Sciatic nerve (tissue), 2 donors: ENCODE results near the gene FAM110A. TPM values are rescaled to one million over a fixed set of nuclear protein-coding genes. Genes with fewer than 3 reads are reported as not detected.
"Not testable (repeated sequence)": the region's sequence is repeated elsewhere in the genome, so short reads cannot be mapped to it uniquely, and the experiment has no call there.

Experiments used
- ATAC-seq: fragments of 200-7000 bp; cut with Tn5 transposase; one replicate; pipeline ENCODE4 v1.9.1; 2020; ENCODE audit warnings: mild to moderate bottlenecking, moderate library complexity
- DNase-seq: peaks from one replicate; pipeline ENCODE4 v3.0.0-alpha.2; 2020; ENCODE audit warnings: low spot score
- intact Hi-C: fragments of 100-400 bp; cut with DNase I; formaldehyde crosslinking; loops from one replicate; pipeline ENCODE4 v1.14.2; 2022
- total RNA-seq: library from RNA; stranded (reverse); fragmentation: NEBNext Ultra II Directional; extraction: Animal tissue kit (Norgen Biotek cat#: 25700); gene quantifications from one replicate; pipeline ENCODE4 v1.2.1, GENCODE V29; 2021
- donor health status: DM: no; HTN: no; CAD: no.
- donor health status: DM: no; HTN: no; CAD: no.

FAM110A gene
- total RNA-seq, 1 donor from 2014 or later: 4.2 TPM

DNA sequence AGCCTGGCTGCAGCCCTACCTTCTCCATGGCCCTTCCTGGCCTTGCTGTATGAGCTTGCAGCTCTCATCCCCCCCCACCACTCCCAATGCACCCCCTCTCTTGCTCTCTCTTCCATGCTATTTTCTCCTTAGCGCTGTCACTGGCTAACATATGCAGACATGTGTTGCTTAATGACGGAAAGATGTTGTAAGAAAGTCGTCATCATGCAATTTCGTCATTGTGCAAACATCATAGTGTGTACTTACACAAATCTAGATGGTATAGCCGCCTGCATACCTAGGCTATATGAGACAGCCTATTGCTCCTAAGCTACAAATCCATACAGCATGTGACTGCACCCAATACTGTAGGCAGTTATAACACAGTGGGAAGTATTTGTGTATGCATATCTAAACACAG is 55.6 kb downstream of the FAM110A start:
- intact Hi-C loops: no loop called here

GRCh38 chr20:889932-890463 is 56.5 kb downstream of the FAM110A start:
- intact Hi-C loops: no loop called here
- no peak for DNase-seq
- ATAC-seq: no peak

More for the DNA sequence above, 55.6 kb downstream of the FAM110A start:
- DNase-seq (no peak), ATAC-seq (no peak)

DNA sequence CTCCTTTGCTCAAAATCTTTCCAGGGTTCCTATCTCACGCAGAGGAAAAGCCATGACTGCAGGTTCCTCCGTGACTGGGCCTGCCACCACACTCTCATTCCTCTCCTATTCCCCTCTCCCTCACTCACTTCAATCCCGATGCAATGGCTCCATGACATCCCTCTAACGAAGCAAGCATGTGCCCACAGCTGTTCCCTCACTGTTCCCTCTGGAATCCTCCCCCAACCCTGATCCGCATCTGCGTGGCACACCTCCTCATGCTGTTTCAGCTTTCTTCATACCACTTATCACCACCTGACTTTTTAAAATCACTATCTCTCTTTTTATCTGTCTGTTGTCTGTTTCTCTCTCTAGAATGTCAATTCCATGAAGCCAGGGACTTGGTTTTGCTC is 57.1 kb downstream of the FAM110A start:
- ATAC-seq (no peak), DNase-seq (no peak)
- intact Hi-C loops: no loop called here

DNA sequence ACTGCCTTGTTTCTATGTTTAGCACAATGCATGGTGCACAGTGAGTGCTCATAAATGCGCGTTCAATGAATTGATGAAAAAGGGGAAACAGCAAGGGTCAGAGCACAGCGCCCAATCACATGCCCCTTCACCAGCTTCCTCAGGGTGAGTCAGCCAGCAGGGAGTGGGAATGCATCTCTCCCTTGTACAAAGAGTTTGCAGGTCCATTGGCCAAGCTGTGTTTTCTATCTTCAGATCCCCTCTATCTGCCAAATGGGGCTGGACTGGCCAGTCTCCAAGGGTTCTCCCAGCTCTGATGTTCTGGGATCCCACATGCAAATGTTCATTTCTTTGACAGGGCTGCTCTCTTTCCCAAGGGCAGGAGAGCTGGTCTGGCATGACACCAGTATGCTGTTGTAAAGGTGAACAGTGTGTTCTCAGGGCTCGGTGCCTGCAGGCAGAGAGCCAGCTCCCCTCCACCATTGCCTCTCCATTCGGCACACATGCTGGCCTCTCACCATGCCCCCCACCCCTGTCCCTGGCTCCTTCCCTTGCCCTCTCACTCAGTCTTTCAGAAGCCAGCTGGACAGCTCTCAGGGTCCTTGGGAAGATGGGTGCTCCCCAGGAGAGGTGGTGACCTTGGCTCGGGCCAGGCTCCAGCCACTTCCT is 57.7 kb downstream of the FAM110A start:
- DNase-seq (peak; percentile 79), ATAC-seq (peak; percentile 89)
- intact Hi-C loops: no loop called here

GRCh38 chr20:891706-892080 is 58.2 kb downstream of the FAM110A start:
- DNase-seq: no peak
- peak; percentile 91 for ATAC-seq

GRCh38 chr20:892371-892770 is 58.9 kb downstream of the FAM110A start:
- intact Hi-C loops, DNase-seq, ATAC-seq: not testable (repeated sequence)

More at GRCh38 chr20:891706-892080, 58.2 kb downstream of the FAM110A start:
- intact Hi-C loops: no loop called here

Other genes with a start within 250 kb of the FAM110A start
- gene TCF15, start 223.4 kb upstream of the FAM110A start, total RNA-seq: 2.1 TPM
- 15.4 TPM for gene SRXN1, start 180.5 kb upstream of the FAM110A start, total RNA-seq
- gene SCRT2, start 157.9 kb upstream of the FAM110A start, total RNA-seq: not detected
- 1.4 TPM for gene SLC52A3, start 65.2 kb upstream of the FAM110A start, total RNA-seq
- 0.27 TPM for gene ANGPT4, start 82.6 kb downstream of the FAM110A start, total RNA-seq
- gene RSPO4, start 168.6 kb downstream of the FAM110A start, total RNA-seq: 0.94 TPM